Pons (tissue), 1 donor: Measurements from ENCODE around the gene EXOC2.
"Not testable (repeated sequence)": the region's sequence is repeated elsewhere in the genome, so short reads cannot be mapped to it uniquely, and the experiment has no call there.

ENCODE experiments used
- DNase-seq: peaks from one replicate; pipeline ENCODE4 v3.0.0-alpha.2; 2016; ENCODE audit warnings: low spot score

The EXOC2 gene

GRCh38 chr6:710601-711571 lies 17.9 kb upstream of the EXOC2 start:
- peak; percentile 75 for DNase-seq

- no peak for DNase-seq
Observed at GRCh38 chr6:709471-710056, 16.6 kb upstream of the EXOC2 start.

GRCh38 chr6:708237-708598 lies 15.3 kb upstream of the EXOC2 start:
- DNase-seq = no peak

- DNase-seq = no peak
Observed at GRCh38 chr6:707576-708236, 14.8 kb upstream of the EXOC2 start.

GRCh38 chr6:706819-707381 lies 14.0 kb upstream of the EXOC2 start:
- DNase-seq = no peak

- no peak for DNase-seq
Observed at GRCh38 chr6:706146-706545, 13.2 kb upstream of the EXOC2 start.

- DNase-seq = no peak
Observed at GRCh38 chr6:705047-705446, 12.1 kb upstream of the EXOC2 start.

GRCh38 chr6:704046-704445 lies 11.1 kb upstream of the EXOC2 start:
- DNase-seq = no peak

- no peak for DNase-seq
Observed at GRCh38 chr6:703552-703951, 10.6 kb upstream of the EXOC2 start.

- no peak for DNase-seq
Observed at GRCh38 chr6:701700-702479, 9.0 kb upstream of the EXOC2 start.

- DNase-seq = no peak
Observed at GRCh38 chr6:701215-701614, 8.3 kb upstream of the EXOC2 start.

- no peak for DNase-seq
Observed at GRCh38 chr6:700490-700889, 7.6 kb upstream of the EXOC2 start.

- no peak for DNase-seq
Observed at GRCh38 chr6:699319-699718, 6.4 kb upstream of the EXOC2 start.

GRCh38 chr6:694431-695126 lies 1.6 kb upstream of the EXOC2 start:
- DNase-seq = not testable (repeated sequence)

- DNase-seq = no peak
Observed at GRCh38 chr6:693723-694009, 727 bp upstream of the EXOC2 start.

GRCh38 chr6:692356-692851 lies 535 bp downstream of the EXOC2 start:
- DNase-seq = peak; percentile 22

GRCh38 chr6:689223-689622 lies 3.7 kb downstream of the EXOC2 start:
- DNase-seq = no peak

- DNase-seq = no peak
Observed at GRCh38 chr6:686497-686896, 6.4 kb downstream of the EXOC2 start.

- DNase-seq = no peak
Observed at GRCh38 chr6:684831-685636, 7.9 kb downstream of the EXOC2 start.

GRCh38 chr6:683742-684440 lies 9.0 kb downstream of the EXOC2 start:
- DNase-seq = no peak
